ENCODE measurements around the gene REELD1.

DNA sequence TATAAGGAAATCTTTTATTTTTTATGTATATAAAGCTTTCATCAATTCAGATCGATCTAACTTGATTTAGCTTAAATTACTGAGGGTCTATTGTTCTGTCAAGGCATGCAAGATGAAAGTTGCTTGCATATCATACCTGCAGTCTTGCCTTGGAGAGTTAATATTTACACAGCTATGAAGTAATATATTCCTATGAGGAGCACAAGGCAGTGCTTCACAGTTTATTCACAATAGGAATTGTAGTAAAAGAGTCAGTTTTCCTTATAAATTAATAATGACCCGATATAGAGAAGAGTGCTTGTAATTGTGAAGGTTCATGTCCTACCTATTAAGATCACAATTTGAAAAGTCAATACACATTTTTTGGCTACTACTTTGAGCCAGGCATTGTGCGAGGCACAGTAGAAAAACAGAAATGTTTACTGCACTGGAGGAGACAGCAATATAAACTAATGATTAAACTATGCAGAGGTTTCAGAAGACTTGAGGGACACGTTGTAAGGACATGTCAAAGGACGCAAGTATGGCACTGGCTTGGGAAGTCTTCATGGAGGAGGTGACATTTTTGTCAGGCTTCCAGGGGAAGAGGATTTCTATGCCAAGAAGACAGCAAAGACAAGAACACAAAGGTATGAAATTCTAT, 38.8 kb downstream of the REELD1 start:
- TF ChIP-seq POLR2A (IDR thresholded peaks at IDR 0.05) (no peak), CTCF (IDR thresholded peaks at IDR 0.05 in 8 of 11, conservative IDR thresholded peaks at IDR 0.05 in 3 of 11) (no peak)

All from spleen (tissue), 7 donors.